Ovary (tissue), 9 donors: ENCODE data around the gene BLVRA. TPM values are rescaled to one million over a fixed set of nuclear protein-coding genes. Genes with fewer than 3 reads are reported as not detected.

Source experiments
- DNase-seq, 5 donors: peaks; one replicate each; pipeline ENCODE4 v3.0.0-alpha.2; 2019 to 2020
- H3K27ac ChIP-seq, 2 donors: fragments of 200-600 bp; one replicate each; pipeline versions ENCODE4 v1.5.1 to v1.8.0; 2019 to 2022
- H3K27me3 ChIP-seq: fragments of 200-600 bp; one replicate; pipeline ENCODE4 v1.8.0; 2022
- H3K36me3 ChIP-seq: fragments of 200-600 bp; sonication (generic); one replicate; pipeline ENCODE4 v1.5.1; 2019
- H3K4me1 ChIP-seq: one replicate; pipeline ENCODE4 v1.8.1; 2013; ENCODE audit warnings: mild to moderate bottlenecking, moderate library complexity; ENCODE audit not compliant: insufficient read depth
- H3K4me3 ChIP-seq: fragments of 200-600 bp; sonication (generic); one replicate; pipeline ENCODE4 v1.5.1; 2017
- H3K9me3 ChIP-seq, 2 donors: fragments of 200-600 bp in 1 of 2; sonication (generic) in 1 of 2; one replicate each; pipeline versions ENCODE4 v1.5.1 to v1.8.1; 2013 to 2019; ENCODE audit warnings: mild to moderate bottlenecking in 1 of 2, moderate library complexity in 1 of 2
- CTCF ChIP-seq, 3 donors: fragments of 450-650 bp in 2 of 3; fragments of 200-600 bp in 1 of 3; IDR thresholded peaks; one replicate each; pipeline versions ENCODE4 v1.5.1 to v1.8.0; 2016 to 2022; ENCODE audit warnings: antibody characterized with exemption in 3 of 3, mild to moderate bottlenecking in 1 of 3
- EP300 ChIP-seq: sonication (generic); formaldehyde crosslinking; IDR thresholded peaks from one replicate; pipeline ENCODE4 v1.6.1; 2017; ENCODE audit warnings: antibody characterized with exemption
- POLR2A ChIP-seq: fragments of 450-650 bp; IDR thresholded peaks from one replicate; pipeline ENCODE4 v1.6.1; 2017; ENCODE audit warnings: antibody characterized with exemption, mild to moderate bottlenecking, moderate library complexity
- WGBS, 3 donors: extraction: QIAGEN DNeasy Blood & Tissue Kit in 1 of 3; methylation state at CpG; one replicate each; pipeline versions ENCODE4 v1.1.5 to v1.1.7; 2013 to 2017; 5-methylcytosine and 5-hydroxymethylcytosine counted together
- intact Hi-C, 4 donors: fragments of 100-400 bp; cut with DNase I; formaldehyde crosslinking; loops; one replicate each; pipeline versions ENCODE4 v1.11.0 to v1.15.1; 2022 to 2023
- polyA plus RNA-seq, 2 donors: library from polyadenylated mRNA; stranded (reverse); fragments of 200-250 nt in 1 of 2; fragments of 350-450 nt in 1 of 2; fragmentation: Illumina TruSeq in 1 of 2; extraction: RNeasy Lipid Tissue Mini Kit (QIAGEN cat#74804) in 1 of 2; gene quantifications; one replicate each; pipeline ENCODE4 v1.2.3, GENCODE V29; 2013 to 2014
- total RNA-seq, 7 donors: library from RNA; depleted of rRNA in 2 of 7; stranded (reverse); fragments of >200 nt in 2 of 7; fragmentation: NEBNext Ultra II Directional in 3 of 7; extraction: Animal tissue kit (Norgen Biotek cat#: 25700) in 3 of 7; gene quantifications; one replicate each; pipeline versions ENCODE4 v1.1.0 to v1.2.4, GENCODE V29; 2016 to 2023
- donor health status: DM: no; HTN: no; CAD: no; lungs with moderate emphysema.
- donor health status: DM: no; HTN: no; CAD: no.
- donor health status: Bipolar disorder and iron deficiency.
- donor health status: DM: yes; HTN: yes; CAD: no.
- donor health status: DM: no; HTN: no; CAD: no.
- donor health status: DM: yes; HTN: yes; CAD: no.

BLVRA gene
- total and polyA plus RNA-seq, 9 donors, result 47.6 to 75.1 (median 65.2) TPM

GRCh38 chr7:43753271-43753810 is 5.1 kb upstream of the BLVRA start:
- intact Hi-C loops, result no loop called here
- Histone ChIP-seq H3K9me3 (no peaks in the 10 kb centered on the region), H3K27me3 (no peaks in the 10 kb centered on the region), H3K4me3 (no peak overlapping the region), H3K27ac (no peak overlapping the region), H3K36me3 (no peaks in the 10 kb centered on the region), H3K4me1 (no peaks in the 10 kb centered on the region)
- 74 to 83% (median 83%) methylated on average over 1 of the region's 1 CpG for WGBS, 3 donors
- TF ChIP-seq EP300 (no peak), CTCF (IDR thresholded peaks at IDR 0.05) (no peak), POLR2A (no peak)
- no peak for DNase-seq

- H3K36me3 ChIP-seq, result no peaks in the 10 kb centered on the region
- intact Hi-C loops, result no loop called here
- H3K4me1 ChIP-seq, result no peaks in the 10 kb centered on the region
- H3K9me3 ChIP-seq, result no peaks in the 10 kb centered on the region
- H3K27ac ChIP-seq, result no peak overlapping the region
- H3K27me3 ChIP-seq, result no peaks in the 10 kb centered on the region
- WGBS, 3 donors, result 75 to 86% (median 80%) methylated on average over 3 of the region's 3 CpGs
- TF ChIP-seq EP300, result no peak
- no peak for TF ChIP-seq CTCF (IDR thresholded peaks at IDR 0.05)
- no peak for TF ChIP-seq POLR2A
- no peak for DNase-seq
- H3K4me3 ChIP-seq, result no peak overlapping the region
These were observed 4.6 kb upstream of the BLVRA start for GRCh38 chr7:43753843-43754242.

- no peaks in the 10 kb centered on the region for H3K9me3 ChIP-seq
- no peak overlapping the region for H3K4me3 ChIP-seq
- no peak for TF ChIP-seq POLR2A
- no peak for TF ChIP-seq CTCF (IDR thresholded peaks at IDR 0.05)
- TF ChIP-seq EP300, result no peak
- no peaks in the 10 kb centered on the region for H3K36me3 ChIP-seq
- no peaks in the 10 kb centered on the region for H3K27me3 ChIP-seq
- peak in 1 of 5 donors; percentile 7 for DNase-seq
- H3K27ac ChIP-seq, result no peak overlapping the region
- WGBS, 3 donors, result 70 to 84% (median 73%) methylated on average over 4 of the region's 4 CpGs
- no peaks in the 10 kb centered on the region for H3K4me1 ChIP-seq
- intact Hi-C loops, result no loop called here
These were observed 3.9 kb upstream of the BLVRA start for GRCh38 chr7:43754596-43754995.

- Histone ChIP-seq H3K36me3 (no peaks in the 10 kb centered on the region), H3K9me3 (no peaks in the 10 kb centered on the region), H3K4me1 (no peaks in the 10 kb centered on the region), H3K4me3 (no peak overlapping the region), H3K27ac (no peak overlapping the region), H3K27me3 (no peaks in the 10 kb centered on the region)
- no peak for DNase-seq
- intact Hi-C loops, result no loop called here
- TF ChIP-seq POLR2A (no peak), CTCF (IDR thresholded peaks at IDR 0.05) (no peak), EP300 (no peak)
- WGBS, 3 donors, result 86 to 89% (median 86%) methylated on average over 1 of the region's 1 CpG
These were observed 2.0 kb upstream of the BLVRA start for GRCh38 chr7:43756368-43757072.
